GM12872 (cell line): ENCODE data around the gene FOXN3.

Source experiments
- TF ChIP-seq, protein P1 (sequence below): IDR thresholded peaks from 3 replicates; pipeline ENCODE4 v1.5.1; 2011; ENCODE audit warnings: low read depth, mild to moderate bottlenecking, low read length, moderate library complexity; ENCODE audit not compliant: insufficient read depth

FOXN3 gene

DNA sequence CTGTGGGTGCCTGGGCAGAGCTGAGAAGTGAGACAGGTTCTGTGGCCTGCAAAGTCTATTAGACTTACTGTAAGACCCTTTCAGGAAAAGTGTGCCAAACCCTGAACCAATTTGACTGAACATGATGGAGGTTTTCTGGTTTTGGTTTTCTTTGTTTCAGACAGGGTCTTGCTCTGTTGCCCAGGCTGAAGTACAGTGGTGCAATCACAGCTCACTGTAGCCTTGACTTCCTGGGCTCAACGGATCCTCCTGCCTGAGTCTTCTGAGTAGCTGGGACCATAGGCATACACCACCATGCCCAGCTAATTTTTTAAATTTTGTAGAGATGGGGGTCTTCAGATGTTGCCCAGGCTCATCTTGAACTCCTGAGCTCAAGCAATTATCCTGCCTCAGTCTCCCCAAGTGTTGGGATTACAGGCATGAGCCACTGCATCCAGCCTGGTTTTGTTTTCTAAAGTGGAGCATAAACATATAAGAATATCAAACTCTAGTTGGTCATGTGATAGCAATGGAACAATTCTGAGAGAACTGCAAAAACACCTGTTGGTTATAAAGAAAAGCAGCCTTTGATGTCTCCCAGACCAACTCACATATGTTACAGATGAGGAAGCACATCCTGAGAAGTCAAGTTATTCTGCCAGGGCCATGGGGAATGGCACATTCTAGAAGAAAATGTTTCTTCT lies 166.9 kb downstream of the FOXN3 start:
- TF ChIP-seq, protein P1, sequence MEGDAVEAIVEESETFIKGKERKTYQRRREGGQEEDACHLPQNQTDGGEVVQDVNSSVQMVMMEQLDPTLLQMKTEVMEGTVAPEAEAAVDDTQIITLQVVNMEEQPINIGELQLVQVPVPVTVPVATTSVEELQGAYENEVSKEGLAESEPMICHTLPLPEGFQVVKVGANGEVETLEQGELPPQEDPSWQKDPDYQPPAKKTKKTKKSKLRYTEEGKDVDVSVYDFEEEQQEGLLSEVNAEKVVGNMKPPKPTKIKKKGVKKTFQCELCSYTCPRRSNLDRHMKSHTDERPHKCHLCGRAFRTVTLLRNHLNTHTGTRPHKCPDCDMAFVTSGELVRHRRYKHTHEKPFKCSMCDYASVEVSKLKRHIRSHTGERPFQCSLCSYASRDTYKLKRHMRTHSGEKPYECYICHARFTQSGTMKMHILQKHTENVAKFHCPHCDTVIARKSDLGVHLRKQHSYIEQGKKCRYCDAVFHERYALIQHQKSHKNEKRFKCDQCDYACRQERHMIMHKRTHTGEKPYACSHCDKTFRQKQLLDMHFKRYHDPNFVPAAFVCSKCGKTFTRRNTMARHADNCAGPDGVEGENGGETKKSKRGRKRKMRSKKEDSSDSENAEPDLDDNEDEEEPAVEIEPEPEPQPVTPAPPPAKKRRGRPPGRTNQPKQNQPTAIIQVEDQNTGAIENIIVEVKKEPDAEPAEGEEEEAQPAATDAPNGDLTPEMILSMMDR: no peak

GRCh38 chr14:89249065-89249695 lies 167.9 kb downstream of the FOXN3 start:
- TF ChIP-seq, protein P1: no peak

GRCh38 chr14:89248411-89249064 lies 168.5 kb downstream of the FOXN3 start:
- TF ChIP-seq, protein P1: no peak

- TF ChIP-seq, protein P1: no peak
Observed at GRCh38 chr14:89247457-89248122, 169.4 kb downstream of the FOXN3 start.

DNA sequence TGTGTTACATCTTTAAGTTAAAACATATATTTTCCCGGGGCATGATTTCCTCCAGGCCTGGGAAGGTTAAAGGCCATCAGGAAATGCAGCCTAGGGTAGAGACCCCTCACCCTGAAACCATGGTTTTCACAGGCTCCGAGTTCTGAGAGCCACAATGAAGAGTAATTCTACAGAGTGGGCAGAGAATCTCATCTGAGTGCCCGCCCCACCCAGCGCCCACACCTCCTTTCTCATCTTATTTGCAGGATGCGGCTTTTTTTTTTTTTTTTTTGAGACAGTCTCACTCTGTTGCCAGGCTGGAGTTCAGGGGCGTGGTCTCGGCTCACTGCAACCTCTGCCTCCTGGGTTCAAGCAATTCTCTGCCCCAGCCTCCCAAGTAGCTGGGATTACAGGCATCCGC lies 170.7 kb downstream of the FOXN3 start:
- TF ChIP-seq, protein P1: no peak

DNA sequence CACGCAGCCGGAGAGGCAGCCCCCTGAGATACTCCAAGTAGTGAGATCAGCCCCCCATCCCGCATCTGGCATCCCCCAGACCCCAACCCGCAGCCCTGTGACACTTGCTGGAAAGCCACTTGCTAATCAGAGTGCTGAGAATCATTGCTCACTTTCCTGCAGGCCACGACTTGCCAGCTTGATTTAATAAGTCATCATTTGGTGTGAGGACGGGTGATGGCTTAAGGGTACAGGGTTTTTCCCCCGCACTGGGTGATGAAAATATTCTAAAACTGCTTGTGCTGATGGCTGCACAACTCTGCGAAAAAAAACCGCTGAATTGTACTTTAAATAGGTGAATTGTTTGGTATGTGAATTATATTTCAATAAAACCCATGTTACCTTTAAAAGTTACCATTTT lies 171.2 kb downstream of the FOXN3 start:
- TF ChIP-seq, protein P1: no peak

GRCh38 chr14:89244720-89245119 lies 172.3 kb downstream of the FOXN3 start:
- TF ChIP-seq, protein P1: no peak
